IMR-90 (cell line): Measurements from ENCODE around the gene CLASP1. TPM values are rescaled to one million over a fixed set of nuclear protein-coding genes. Genes with fewer than 3 reads are reported as not detected.

Experiments used
- ATAC-seq: fragments of 200-7000 bp; cut with Tn5 transposase; 2 replicates; pipeline ENCODE4 v1.9.1; 2020; ENCODE audit warnings: low read depth, mild to moderate bottlenecking, moderate library complexity
- BruUV-seq: library from RNA; stranded (reverse); fragments of 400-500 nt; replicated peaks from 2 replicates; lab custom pipeline; 2021; lab: Mats Ljungman, UMichigan
- CTCF ChIA-PET: fragments of 300-600 bp; formaldehyde crosslinking; extraction: SDS; loops from one replicate; lab custom pipeline; 2021; ENCODE audit warnings: antibody characterized with exemption; lab: Yijun Ruan, JAX
- POLR2A ChIA-PET: fragments of 300-600 bp; sonication (Branson Sonifier 250); formaldehyde crosslinking; loops from one replicate; lab custom pipeline; 2022; ENCODE audit warnings: antibody characterized with exemption; ENCODE audit not compliant: unreplicated experiment; lab: Charles Lee
- DNase-seq: peaks from one replicate; pipeline ENCODE4 v3.0.0; 2013
- H2AFZ ChIP-seq: replicated peaks from 2 replicates; pipeline ENCODE3; 2013; ENCODE audit warnings: low read length, mild to moderate bottlenecking; ENCODE audit not compliant: poor library complexity
- H2AK5ac ChIP-seq: 2 replicates; pipeline ENCODE4 v1.6.1; 2013; ENCODE audit warnings: low read depth, low read length, inconsistent platforms
- H2AK9ac ChIP-seq: replicated peaks from 2 replicates; pipeline ENCODE3; 2013; ENCODE audit warnings: mild to moderate bottlenecking, low read depth, low read length, moderate library complexity; ENCODE audit not compliant: poor library complexity
- H2BK120ac ChIP-seq: 2 replicates; pipeline ENCODE4 v1.6.1; 2013; ENCODE audit warnings: low read depth, low read length, inconsistent platforms
- H2BK15ac ChIP-seq: 3 replicates; pipeline ENCODE4 v1.6.1; 2013; ENCODE audit warnings: low read depth, low read length, inconsistent platforms
- H2BK20ac ChIP-seq: 2 replicates; pipeline ENCODE4 v1.6.1; 2013; ENCODE audit warnings: low read depth, mild to moderate bottlenecking, inconsistent platforms, low read length, moderate library complexity
- H2BK5ac ChIP-seq: 2 replicates; pipeline ENCODE4 v1.6.1; 2013; ENCODE audit warnings: mild to moderate bottlenecking, low read depth, low read length, inconsistent platforms; ENCODE audit not compliant: poor library complexity, severe bottlenecking
- H3K14ac ChIP-seq: replicated peaks from 2 replicates; pipeline ENCODE4 v1.6.1; 2013; ENCODE audit warnings: low read depth, low read length, inconsistent platforms
- H3K18ac ChIP-seq: 2 replicates; pipeline ENCODE4 v1.6.1; 2013; ENCODE audit warnings: low read depth, low read length, control low read depth
- H3K23ac ChIP-seq: 2 replicates; pipeline ENCODE4 v1.6.1; 2013; ENCODE audit warnings: low read depth, low read length, inconsistent platforms
- H3K27ac ChIP-seq: 2 replicates; pipeline ENCODE4 v1.5.1; 2013; ENCODE audit warnings: mild to moderate bottlenecking, control low read depth, low read length; ENCODE audit not compliant: insufficient read depth
- H3K27me3 ChIP-seq: 2 replicates; pipeline ENCODE4 v1.6.1; 2013; ENCODE audit warnings: low read length; ENCODE audit not compliant: control insufficient read depth, insufficient read depth
- H3K36me3 ChIP-seq: 2 replicates; pipeline ENCODE4 v1.6.1; 2013; ENCODE audit warnings: low read length, mixed read lengths; ENCODE audit not compliant: control insufficient read depth, insufficient read depth
- H3K4ac ChIP-seq: 2 replicates; pipeline ENCODE4 v1.6.1; 2013; ENCODE audit warnings: low read depth, low read length, inconsistent platforms
- H3K4me1 ChIP-seq: 2 replicates; pipeline ENCODE4 v1.6.1; 2013; ENCODE audit warnings: low read length, mixed read lengths; ENCODE audit not compliant: control insufficient read depth, insufficient read depth
- H3K4me2 ChIP-seq: 2 replicates; pipeline ENCODE4 v1.6.1; 2013; ENCODE audit warnings: low read depth, mild to moderate bottlenecking, control low read depth, low read length, moderate library complexity
- H3K4me3 ChIP-seq: 2 replicates; pipeline ENCODE4 v1.5.1; 2013; ENCODE audit warnings: low read depth, mild to moderate bottlenecking, control low read depth, low read length, moderate library complexity; ENCODE audit not compliant: insufficient read depth
- H3K56ac ChIP-seq: 2 replicates; pipeline ENCODE4 v1.6.1; 2013; ENCODE audit warnings: low read length, inconsistent platforms; ENCODE audit not compliant: insufficient read depth; ENCODE audit errors: extremely low read depth
- H3K79me1 ChIP-seq, 2 experiments: 2 replicates each; pipeline ENCODE4 v1.6.1; 2013; ENCODE audit warnings: low read length in 2 of 2, inconsistent platforms in 1 of 2, low read depth in 1 of 2
- H3K9ac ChIP-seq: 2 replicates; pipeline ENCODE4 v1.6.1; 2013; ENCODE audit warnings: low read depth, low read length, control low read depth
- H3K9me1 ChIP-seq: 2 replicates; pipeline ENCODE4 v1.6.1; 2013; ENCODE audit warnings: low read length, inconsistent platforms; ENCODE audit not compliant: insufficient read depth
- H3K9me3 ChIP-seq: 2 replicates; pipeline ENCODE4 v1.6.1; 2013; ENCODE audit warnings: low read length; ENCODE audit not compliant: control insufficient read depth, insufficient read depth
- H4K20me1 ChIP-seq: 2 replicates; pipeline ENCODE4 v1.6.1; 2013; ENCODE audit warnings: low read length, inconsistent platforms; ENCODE audit not compliant: insufficient read depth
- H4K5ac ChIP-seq: 2 replicates; pipeline ENCODE4 v1.6.1; 2013; ENCODE audit warnings: mild to moderate bottlenecking, low read depth, low read length, control low read depth
- H4K8ac ChIP-seq, 2 experiments: 2 replicates each; pipeline ENCODE4 v1.6.1; 2013; ENCODE audit warnings: low read depth in 2 of 2, low read length in 2 of 2, control low read depth in 1 of 2, inconsistent platforms in 1 of 2
- H4K91ac ChIP-seq: 2 replicates; pipeline ENCODE4 v1.6.1; 2013; ENCODE audit warnings: low read depth, low read length, inconsistent platforms; ENCODE audit not compliant: insufficient read depth
- BHLHE40 ChIP-seq: fragments of 150-350 bp; IDR thresholded peaks from 2 replicates; pipeline ENCODE4 v1.6.1; 2016; ENCODE audit warnings: mild to moderate bottlenecking, low read depth, low read length
- CHD1 ChIP-seq: IDR thresholded peaks from 2 replicates; pipeline ENCODE4 v1.6.1; 2012; ENCODE audit warnings: low read depth, low read length, improper control_type of control experiment
- CTCF ChIP-seq: conservative IDR thresholded peaks from 2 replicates; pipeline ENCODE4 v1.5.1; 2012; ENCODE audit warnings: mild to moderate bottlenecking, low read depth, low read length, improper control_type of control experiment
- ELK1 ChIP-seq: fragments of 150-350 bp; IDR thresholded peaks from 2 replicates; pipeline ENCODE4 v1.6.1; 2016; ENCODE audit warnings: low read depth, mild to moderate bottlenecking, low read length, moderate library complexity, borderline replicate concordance
- FOS ChIP-seq: fragments of 150-350 bp; IDR thresholded peaks from 2 replicates; pipeline ENCODE4 v1.6.1; 2016; ENCODE audit warnings: low read depth, low read length
- MAFK ChIP-seq: IDR thresholded peaks from 2 replicates; pipeline ENCODE4 v1.6.1; 2012; ENCODE audit warnings: low read depth, low read length, improper control_type of control experiment
- MAZ ChIP-seq: IDR thresholded peaks from 2 replicates; pipeline ENCODE4 v1.6.1; 2012; ENCODE audit warnings: low read depth, mild to moderate bottlenecking, low read length, improper control_type of control experiment, moderate library complexity, borderline replicate concordance
- MXI1 ChIP-seq: IDR thresholded peaks from 2 replicates; pipeline ENCODE4 v1.6.1; 2012; ENCODE audit warnings: low read depth, mild to moderate bottlenecking, low read length, moderate library complexity, borderline replicate concordance
- NFE2L2 ChIP-seq: fragments of 150-350 bp; IDR thresholded peaks from 2 replicates; pipeline ENCODE4 v1.6.1; 2016; ENCODE audit warnings: low read depth, mild to moderate bottlenecking, low read length
- POLR2A ChIP-seq: IDR thresholded peaks from 2 replicates; pipeline ENCODE4 v1.6.1; 2012; ENCODE audit warnings: mild to moderate bottlenecking, low read depth, low read length
- RAD21 ChIP-seq: IDR thresholded peaks from 2 replicates; pipeline ENCODE4 v1.6.1; 2012; ENCODE audit warnings: low read length, improper control_type of control experiment
- RFX5 ChIP-seq: IDR thresholded peaks from 2 replicates; pipeline ENCODE4 v1.8.0; 2012; ENCODE audit warnings: low read depth, mild to moderate bottlenecking, low read length, moderate library complexity
- SMC3 ChIP-seq: fragments of 150-350 bp; IDR thresholded peaks from 2 replicates; pipeline ENCODE4 v1.6.1; 2016; ENCODE audit warnings: low read depth, mild to moderate bottlenecking, antibody characterized with exemption, low read length, moderate library complexity
- WGBS, 2 experiments: methylation state at CpG; one replicate each; pipeline versions ENCODE4 v1.1.5 to v1.1.7; 2013; ENCODE audit warnings: missing lambda C conversion rate in 2 of 2; ENCODE audit not compliant: insufficient read length in 1 of 2; ENCODE audit errors: extremely low coverage in 2 of 2; 5-methylcytosine and 5-hydroxymethylcytosine counted together
- dilution Hi-C: fragments of 300-500 bp; cut with HindIII; formaldehyde crosslinking; loops from one replicate; pipeline ENCODE4 v1.14.3; 2018; ENCODE audit warnings: low sequenced_read_pairs; ENCODE audit not compliant: unreplicated experiment
- in situ Hi-C: fragments of 300-500 bp; cut with MboI; formaldehyde crosslinking; loops from 3 replicates; pipeline ENCODE4 v1.14.3; 2019; ENCODE audit warnings: low sequenced_read_pairs, inconsistent platforms, mixed read lengths
- intact Hi-C: fragments of 100-400 bp; cut with micrococcal nuclease; formaldehyde crosslinking; loops from 2 replicates; pipeline ENCODE4 v1.10.0; 2022
- polyA plus RNA-seq, 3 experiments: library from polyadenylated mRNA; depleted of rRNA; stranded (reverse); fragments of >200 nt; gene quantifications; 2 replicates each; pipeline ENCODE4 v1.2.3, GENCODE V29; 2012; ENCODE audit warnings: low replicate concordance in 1 of 3
- total RNA-seq: library from RNA; depleted of rRNA; stranded (reverse); fragments of >200 nt; gene quantifications from 2 replicates; pipeline ENCODE4 v1.2.3, GENCODE V29; 2012

The CLASP1 gene
- total and polyA plus RNA-seq, 2 of the 4 experiments (the other 2 are of a cell fraction), result 12.3 to 33.7 TPM

GRCh38 chr2:121595012-121595891 is 54.0 kb downstream of the CLASP1 start (continued):
- no peak for TF ChIP-seq MAZ
- TF ChIP-seq CHD1, result no peak

DNA sequence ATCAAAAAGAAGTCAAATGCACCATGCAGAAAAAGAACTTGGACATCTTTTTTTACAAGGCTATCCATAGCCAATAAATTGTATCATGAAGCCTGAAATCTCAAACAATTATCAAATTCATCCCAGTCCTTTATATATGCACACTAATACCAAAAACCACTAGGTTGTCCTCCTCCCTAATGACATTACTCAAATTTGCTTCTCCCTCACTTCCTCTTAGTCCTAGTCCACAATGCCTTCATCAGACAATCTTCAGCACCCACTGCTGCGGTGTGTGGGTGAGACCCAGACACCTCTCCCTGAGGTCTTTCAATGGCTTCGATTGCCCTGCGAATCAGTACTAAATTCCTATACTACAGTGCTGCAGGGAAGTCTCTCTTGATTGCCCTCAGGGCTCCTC is 58.1 kb downstream of the CLASP1 start:
- H4K5ac ChIP-seq, result no peak overlapping the region
- POLR2A ChIA-PET, result no interaction called here
- TF ChIP-seq ELK1 (no peak), CTCF (no peak), FOS (no peak), NFE2L2 (no peak), RFX5 (no peak), POLR2A (no peak), SMC3 (no peak), MXI1 (no peak), RAD21 (no peak), MAZ (no peak), BHLHE40 (no peak), CHD1 (no peak), MAFK (no peak)

More for the DNA sequence above, 58.1 kb downstream of the CLASP1 start:
- Histone ChIP-seq H3K9me3 (no peaks in the 10 kb centered on the region), H2AFZ (no peak overlapping the region), H3K23ac (no peak overlapping the region), H2BK15ac (no peak overlapping the region), H3K4me3 (no peak overlapping the region), H3K56ac (no peak overlapping the region), H3K27me3 (no peaks in the 10 kb centered on the region), H2BK5ac (no peak overlapping the region), H4K91ac (no peak overlapping the region), H3K18ac (no peak overlapping the region), H2BK20ac (no peak overlapping the region), H4K8ac (no peak overlapping the region), H3K36me3 (peaks cover 5% of the 10 kb centered on the region), H3K14ac (no peak overlapping the region), H2BK120ac (no peak overlapping the region), H3K79me1 (peaks cover 24 to 53% of the 10 kb centered on the region in 2 experiments), H3K4ac (no peak overlapping the region), H3K27ac (no peak overlapping the region), H3K9me1 (peaks cover 13% of the 10 kb centered on the region), H3K4me2 (no peak overlapping the region), H3K9ac (no peak overlapping the region), H4K20me1 (peaks cover 9% of the 10 kb centered on the region; the same call in 1 of the 2 replicates), H3K4me1 (peaks cover 10% of the 10 kb centered on the region), H2AK5ac (no peak overlapping the region), H2AK9ac (no peak overlapping the region)
- ATAC-seq (no peak), DNase-seq (no peak)
- in situ Hi-C loops, result no loop called here
- 100% methylated on average over 1 of the region's 3 CpGs; no CpG with 5 or more reads in 1 of the 2 experiments for WGBS, 2 experiments
- no TSS peak for BruUV-seq
- CTCF ChIA-PET, result no interaction called here
- intact Hi-C loops, result no loop called here
- dilution Hi-C loops, result no loop called here
